ENCODE measurements around the gene COL4A2.

- TF ChIP-seq FOXA1 (IDR thresholded peaks at IDR 0.05) (no peak), L3MBTL2 (conservative IDR thresholded peaks at IDR 0.05) (no peak), PKNOX1 (IDR thresholded peaks at IDR 0.05) (no peak), BHLHE40 (IDR thresholded peaks at IDR 0.05; ENCODE audit: borderline replicate concordance) (no peak), ELF4 (IDR thresholded peaks at IDR 0.05) (no peak), FOXK2 (IDR thresholded peaks at IDR 0.05) (no peak), FOXM1 (IDR thresholded peaks at IDR 0.05; ENCODE audit: borderline replicate concordance) (no peak), LEF1 (IDR thresholded peaks at IDR 0.05; ENCODE audit: borderline replicate concordance) (no peak), SUZ12 (IDR thresholded peaks at IDR 0.05) (no peak), HDGF (IDR thresholded peaks at IDR 0.05; ENCODE audit: borderline replicate concordance) (no peak)
These were observed 42.2 kb downstream of the COL4A2 start for GRCh38 chr13:110349239-110349638.
